Astrocyte of the spinal cord (primary cell): ENCODE results near the gene AP1S3.

Experiments used
- DNase-seq: peaks from one replicate; pipeline ENCODE4 v3.0.0; 2011; ENCODE audit warnings: low read depth, low spot score
- H3K4me3 ChIP-seq: 2 replicates; pipeline ENCODE4 v1.5.1; 2011; ENCODE audit warnings: low read depth, mild to moderate bottlenecking, low read length, moderate library complexity
- CTCF ChIP-seq: IDR thresholded peaks from 2 replicates; pipeline ENCODE4 v1.5.1; 2012; ENCODE audit warnings: low read depth, mild to moderate bottlenecking, low read length, inconsistent platforms
- in situ Hi-C: cut with HindIII; loops from 2 replicates; pipeline ENCODE4 v1.10.0; 2017; ENCODE audit warnings: low sequenced_read_pairs

The AP1S3 gene

GRCh38 chr2:223865124-223865523, 27.7 kb upstream of the AP1S3 start:
- in situ Hi-C loops, result no loop called here
- no peak for DNase-seq
- no peak for TF ChIP-seq CTCF
- no peak overlapping the region for H3K4me3 ChIP-seq

GRCh38 chr2:223863491-223863890, 26.1 kb upstream of the AP1S3 start:
- in situ Hi-C loops, result no loop called here
- DNase-seq, result no peak
- H3K4me3 ChIP-seq, result no peak overlapping the region
- no peak for TF ChIP-seq CTCF

- TF ChIP-seq CTCF, result no peak
Measured at GRCh38 chr2:223860809-223861738, 23.7 kb upstream of the AP1S3 start.

GRCh38 chr2:223859070-223859469, 21.7 kb upstream of the AP1S3 start:
- in situ Hi-C loops, result no loop called here
- H3K4me3 ChIP-seq, result no peak overlapping the region

More at GRCh38 chr2:223860809-223861738, 23.7 kb upstream of the AP1S3 start:
- H3K4me3 ChIP-seq, result no peak overlapping the region
- DNase-seq, result peak; percentile 59
- in situ Hi-C loops, result no loop called here

GRCh38 chr2:223856584-223856983, 19.2 kb upstream of the AP1S3 start:
- no peak overlapping the region for H3K4me3 ChIP-seq
- DNase-seq, result no peak
- in situ Hi-C loops, result no loop called here
- no peak for TF ChIP-seq CTCF

More at GRCh38 chr2:223859070-223859469, 21.7 kb upstream of the AP1S3 start:
- no peak for TF ChIP-seq CTCF
- no peak for DNase-seq

GRCh38 chr2:223856021-223856420, 18.6 kb upstream of the AP1S3 start:
- TF ChIP-seq CTCF, result no peak
- no peak overlapping the region for H3K4me3 ChIP-seq
- in situ Hi-C loops, result no loop called here
- no peak for DNase-seq
